Lower leg skin (tissue), 4 donors: ENCODE results near the gene PCCA. TPM values are rescaled to one million over a fixed set of nuclear protein-coding genes. Genes with fewer than 3 reads are reported as not detected.
"Not testable (repeated sequence)": the region's sequence is repeated elsewhere in the genome, so short reads cannot be mapped to it uniquely, and the experiment has no call there.

ENCODE experiments used
- DNase-seq, 2 donors: peaks; one replicate each; pipeline ENCODE4 v3.0.0-alpha.2; 2019; ENCODE audit warnings: low spot score in 2 of 2
- H3K4me3 ChIP-seq: fragments of 200-600 bp; sonication (generic); 2 replicates; pipeline ENCODE4 v1.5.1; 2017; ENCODE audit warnings: mild to moderate bottlenecking, low read depth; ENCODE audit not compliant: poor library complexity, severe bottlenecking
- POLR2A ChIP-seq, 2 donors: fragments of 450-650 bp; IDR thresholded peaks; one replicate each; pipeline ENCODE4 v1.6.1; 2016 to 2017; ENCODE audit warnings: antibody characterized with exemption in 2 of 2, mild to moderate bottlenecking in 1 of 2, moderate library complexity in 1 of 2
- WGBS, 2 donors: methylation state at CpG; one replicate each; pipeline ENCODE4 v1.1.5; 2018; 5-methylcytosine and 5-hydroxymethylcytosine counted together
- intact Hi-C: fragments of 100-400 bp; cut with DNase I; formaldehyde crosslinking; loops from one replicate; pipeline ENCODE4 v1.15.0; 2023; ENCODE audit warnings: low total_unique reads
- total RNA-seq, 4 donors: library from RNA; depleted of rRNA; stranded (reverse); fragments of >200 nt; gene quantifications; one replicate each; pipeline ENCODE4 v1.1.0, GENCODE V29; 2016
- TF ChIP-seq, protein P1 (sequence below), 3 donors: fragments of 450-650 bp; IDR thresholded peaks; one replicate each; pipeline ENCODE4 v1.5.1; 2016; ENCODE audit warnings: antibody characterized with exemption in 3 of 3, mild to moderate bottlenecking in 3 of 3, moderate library complexity in 2 of 3

The PCCA gene
- total RNA-seq, 4 donors from 2014 or later = 24.3 to 34.2 (median 26.2) TPM

GRCh38 chr13:100315522-100315921, 226.6 kb downstream of the PCCA start:
- WGBS, 2 donors = 79 to 91% methylated on average over 1 of the region's 1 CpG
- H3K4me3 ChIP-seq = no peak overlapping the region
- TF ChIP-seq, protein P1, sequence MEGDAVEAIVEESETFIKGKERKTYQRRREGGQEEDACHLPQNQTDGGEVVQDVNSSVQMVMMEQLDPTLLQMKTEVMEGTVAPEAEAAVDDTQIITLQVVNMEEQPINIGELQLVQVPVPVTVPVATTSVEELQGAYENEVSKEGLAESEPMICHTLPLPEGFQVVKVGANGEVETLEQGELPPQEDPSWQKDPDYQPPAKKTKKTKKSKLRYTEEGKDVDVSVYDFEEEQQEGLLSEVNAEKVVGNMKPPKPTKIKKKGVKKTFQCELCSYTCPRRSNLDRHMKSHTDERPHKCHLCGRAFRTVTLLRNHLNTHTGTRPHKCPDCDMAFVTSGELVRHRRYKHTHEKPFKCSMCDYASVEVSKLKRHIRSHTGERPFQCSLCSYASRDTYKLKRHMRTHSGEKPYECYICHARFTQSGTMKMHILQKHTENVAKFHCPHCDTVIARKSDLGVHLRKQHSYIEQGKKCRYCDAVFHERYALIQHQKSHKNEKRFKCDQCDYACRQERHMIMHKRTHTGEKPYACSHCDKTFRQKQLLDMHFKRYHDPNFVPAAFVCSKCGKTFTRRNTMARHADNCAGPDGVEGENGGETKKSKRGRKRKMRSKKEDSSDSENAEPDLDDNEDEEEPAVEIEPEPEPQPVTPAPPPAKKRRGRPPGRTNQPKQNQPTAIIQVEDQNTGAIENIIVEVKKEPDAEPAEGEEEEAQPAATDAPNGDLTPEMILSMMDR (IDR thresholded peaks at IDR 0.05) = no peak
- no peak for TF ChIP-seq POLR2A (IDR thresholded peaks at IDR 0.05)
- intact Hi-C loops = no loop called here
- no peak for DNase-seq

DNA sequence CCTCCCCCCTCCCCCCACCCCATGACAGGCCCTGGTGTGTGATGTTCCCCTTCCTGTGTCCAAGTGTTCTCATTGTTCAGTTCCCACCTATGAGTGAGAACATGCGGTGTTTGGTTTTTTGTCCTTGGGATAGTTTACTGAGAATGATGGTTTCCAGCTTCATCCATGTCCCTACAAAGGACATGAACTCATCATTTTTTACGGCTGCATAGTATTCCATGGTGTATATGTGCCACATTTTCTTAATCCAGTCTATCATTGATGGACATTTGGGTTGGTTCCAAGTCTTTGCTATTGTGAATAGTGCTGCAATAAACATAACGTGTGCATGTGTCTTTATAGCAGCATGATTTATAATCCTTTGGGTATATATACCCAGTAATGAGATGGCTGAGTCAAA, 229.6 kb downstream of the PCCA start:
- DNase-seq, H3K4me3 ChIP-seq, intact Hi-C loops: not testable (repeated sequence)
- 95 to 99% methylated on average over 3 of the region's 3 CpGs for WGBS, 2 donors

DNA sequence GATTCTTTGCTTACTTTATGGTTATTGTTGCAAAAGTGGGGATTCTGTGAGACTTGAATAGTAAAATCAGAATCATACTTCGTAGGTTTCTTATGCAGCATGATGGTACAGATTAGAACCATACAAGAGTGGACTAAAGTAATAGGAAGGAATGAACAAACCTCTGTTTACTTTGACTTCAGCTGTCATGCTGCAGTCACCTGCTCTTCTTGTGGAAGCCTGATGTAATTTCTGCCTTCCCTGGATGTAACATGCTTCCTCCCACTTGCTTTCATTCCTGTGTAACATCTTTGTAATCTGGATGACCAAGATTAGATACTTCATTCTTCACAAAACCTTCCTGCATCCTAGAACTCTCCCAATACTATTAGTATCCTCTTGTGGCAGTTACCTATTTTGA, 235.0 kb downstream of the PCCA start:
- no peak for DNase-seq
- 92% methylated on average over 1 of the region's 1 CpG for WGBS, 2 donors
- intact Hi-C loops = no loop called here
- no peak for TF ChIP-seq POLR2A (IDR thresholded peaks at IDR 0.05)
- TF ChIP-seq, protein P1 (IDR thresholded peaks at IDR 0.05) = no peak
- no peak overlapping the region for H3K4me3 ChIP-seq

GRCh38 chr13:100330662-100331061, 241.8 kb downstream of the PCCA start:
- TF ChIP-seq POLR2A (IDR thresholded peaks at IDR 0.05) = no peak
- TF ChIP-seq, protein P1 (IDR thresholded peaks at IDR 0.05) = no peak

DNA sequence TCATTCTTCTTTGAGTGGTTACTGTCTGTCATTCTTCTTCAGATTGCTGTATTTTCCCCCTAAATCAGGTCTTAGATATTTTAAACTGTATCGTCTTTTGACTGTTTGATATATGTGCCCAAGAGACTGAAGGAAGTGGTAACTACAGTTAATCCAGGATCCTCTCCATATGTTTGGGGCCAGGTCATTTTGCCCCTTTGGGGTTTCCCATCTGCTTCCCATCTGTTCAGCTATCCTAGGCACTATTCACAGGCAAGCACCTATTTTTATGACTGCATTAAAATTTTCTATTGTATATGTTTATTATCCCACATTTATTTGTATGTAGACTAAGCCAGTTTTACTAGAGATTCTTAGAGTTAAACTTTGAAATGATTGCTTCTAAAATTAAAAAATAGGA, 244.2 kb downstream of the PCCA start:
- 89 to 92% methylated on average over 1 of the region's 1 CpG for WGBS, 2 donors
- intact Hi-C loops = no loop called here

More at GRCh38 chr13:100330662-100331061, 241.8 kb downstream of the PCCA start:
- intact Hi-C loops = no loop called here
- no peak overlapping the region for H3K4me3 ChIP-seq
- DNase-seq = no peak

DNA sequence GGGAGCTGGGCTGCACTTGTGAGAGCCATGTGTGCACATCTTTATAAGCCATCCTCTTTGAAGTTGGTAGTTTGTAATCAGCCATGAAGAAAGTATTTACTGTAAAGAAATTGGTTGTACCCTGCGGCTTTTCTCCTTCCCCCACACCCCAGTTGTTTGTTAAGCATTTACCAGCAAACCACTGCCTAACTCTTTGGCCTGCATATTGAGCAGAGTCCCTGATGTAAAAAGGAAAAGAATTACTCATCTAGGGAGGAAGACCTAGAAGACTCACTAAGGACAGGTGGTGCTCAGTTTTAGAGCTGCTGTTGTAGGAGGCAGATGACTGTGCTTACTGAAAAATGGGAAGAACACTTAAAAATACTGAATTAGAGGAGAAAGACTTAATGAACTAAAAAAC, 245.3 kb downstream of the PCCA start:
- no peak for TF ChIP-seq POLR2A (IDR thresholded peaks at IDR 0.05)
- TF ChIP-seq, protein P1 (IDR thresholded peaks at IDR 0.05) = no peak
- DNase-seq = no peak
- WGBS, 2 donors = 76 to 90% methylated on average over 1 of the region's 1 CpG
- intact Hi-C loops = no loop called here
- H3K4me3 ChIP-seq = no peak overlapping the region

More for the DNA sequence above, 244.2 kb downstream of the PCCA start:
- no peak overlapping the region for H3K4me3 ChIP-seq
- TF ChIP-seq, protein P1 (IDR thresholded peaks at IDR 0.05) = no peak
- no peak for TF ChIP-seq POLR2A (IDR thresholded peaks at IDR 0.05)
- no peak for DNase-seq
